ENCODE measurements around the gene UNCX.

GRCh38 chr7:1210979-1211608 lies 21.6 kb upstream of the UNCX start:
- no peak for TF ChIP-seq CTCF (IDR thresholded peaks at IDR 0.05)
- no peak for TF ChIP-seq POLR2A (IDR thresholded peaks at IDR 0.05)
